GM18505 (cell line): ENCODE measurements around the gene GRPEL1.

ENCODE experiments used
- ATAC-seq: cut with Tn5 transposase; IDR thresholded peaks from one replicate; pipeline ENCODE4 v1.9.1; 2021; ENCODE audit not compliant: unreplicated experiment
- POLR2A ChIP-seq: IDR thresholded peaks from 4 replicates; pipeline ENCODE4 v1.6.1; 2011; ENCODE audit warnings: borderline replicate concordance; ENCODE audit not compliant: insufficient read depth, insufficient read length; ENCODE audit errors: extremely low read depth

Gene GRPEL1

GRCh38 chr4:7078025-7078424 lies 10.2 kb upstream of the GRPEL1 start:
- no peak for ATAC-seq
- TF ChIP-seq POLR2A: no peak

- no peak for ATAC-seq
- no peak for TF ChIP-seq POLR2A
These were observed 9.5 kb upstream of the GRPEL1 start for GRCh38 chr4:7077371-7077770.

DNA sequence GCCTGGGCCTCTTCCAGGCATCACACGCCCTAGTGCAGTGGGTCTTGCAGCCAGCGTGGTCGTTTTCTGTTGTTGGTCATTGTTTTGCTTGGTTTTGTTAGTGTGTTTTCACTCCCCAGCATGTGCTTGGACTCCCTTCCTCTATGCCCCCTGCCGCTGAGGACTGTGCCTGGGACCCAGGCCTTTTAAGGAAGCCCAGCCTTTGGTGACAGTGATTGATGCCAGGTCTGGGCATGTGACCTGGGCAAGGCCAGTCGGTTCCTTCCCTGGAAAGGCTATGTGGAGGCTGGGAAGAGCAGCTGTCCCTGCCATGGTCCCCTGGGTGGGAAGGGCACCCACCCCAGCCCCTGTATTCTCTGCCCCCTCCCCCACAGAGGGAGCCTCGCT lies 8.8 kb upstream of the GRPEL1 start:
- no peak for ATAC-seq
- no peak for TF ChIP-seq POLR2A

DNA sequence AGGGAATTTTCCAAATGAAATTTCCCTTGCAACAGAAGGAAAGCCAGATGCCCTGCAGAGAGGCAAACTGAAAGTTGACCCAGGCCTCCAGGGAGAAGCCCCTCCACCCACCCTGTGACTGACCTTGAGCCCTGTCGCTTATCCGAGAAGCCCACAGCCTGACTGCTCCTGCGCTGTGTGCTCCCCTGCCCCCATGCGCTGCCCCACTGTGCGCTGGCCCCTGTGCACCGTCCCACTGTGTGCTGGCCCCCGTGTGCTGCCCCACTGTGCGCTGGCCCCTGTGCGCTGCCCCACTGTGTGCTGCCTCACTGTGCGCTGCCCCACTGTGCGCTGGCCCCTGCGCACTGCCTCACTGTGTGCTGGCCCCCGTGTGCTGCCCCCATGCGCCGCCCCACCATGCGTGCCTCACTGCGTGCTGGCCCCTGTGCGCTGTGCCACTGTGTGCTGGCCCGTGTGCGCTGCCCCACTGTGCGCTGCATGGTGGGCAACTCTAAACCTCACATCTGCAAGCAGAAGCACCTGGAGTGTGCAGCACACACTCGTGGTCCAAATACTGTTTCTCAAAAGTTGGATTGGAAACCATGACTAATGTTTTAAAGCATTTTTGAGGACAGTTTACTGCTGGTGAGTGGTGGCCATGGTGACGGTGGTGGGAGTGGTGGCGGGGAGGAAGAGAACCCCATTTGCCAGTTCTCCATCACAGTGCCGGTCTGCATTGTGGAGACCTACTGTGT lies 8.3 kb upstream of the GRPEL1 start:
- no peak for ATAC-seq
- TF ChIP-seq POLR2A: no peak

DNA sequence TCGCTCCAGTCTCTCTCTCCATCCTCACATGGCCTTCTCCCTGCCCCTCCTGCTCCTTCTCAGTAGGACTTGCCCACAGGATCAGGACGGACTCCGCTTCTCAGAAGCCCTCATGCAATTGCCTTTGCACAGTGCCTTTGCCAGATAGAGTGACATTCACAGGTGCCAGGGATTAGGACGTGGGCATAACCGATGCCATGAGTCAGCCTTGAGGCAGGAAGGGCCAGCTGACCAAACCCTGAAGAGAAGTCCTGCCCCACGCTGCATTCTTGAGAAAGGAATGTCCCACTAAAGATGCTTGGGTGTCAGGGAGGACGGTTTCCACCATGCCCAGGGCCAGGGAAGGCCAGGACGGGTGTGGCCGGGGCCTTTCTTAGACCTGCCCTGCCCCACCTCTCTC lies 6.6 kb upstream of the GRPEL1 start:
- ATAC-seq: no peak
- no peak for TF ChIP-seq POLR2A

- no peak for TF ChIP-seq POLR2A
- no peak for ATAC-seq
These were observed 5.9 kb upstream of the GRPEL1 start for GRCh38 chr4:7073526-7074390.

- no peak for ATAC-seq
- no peak for TF ChIP-seq POLR2A
These were observed 5.2 kb upstream of the GRPEL1 start for GRCh38 chr4:7073059-7073458.

DNA sequence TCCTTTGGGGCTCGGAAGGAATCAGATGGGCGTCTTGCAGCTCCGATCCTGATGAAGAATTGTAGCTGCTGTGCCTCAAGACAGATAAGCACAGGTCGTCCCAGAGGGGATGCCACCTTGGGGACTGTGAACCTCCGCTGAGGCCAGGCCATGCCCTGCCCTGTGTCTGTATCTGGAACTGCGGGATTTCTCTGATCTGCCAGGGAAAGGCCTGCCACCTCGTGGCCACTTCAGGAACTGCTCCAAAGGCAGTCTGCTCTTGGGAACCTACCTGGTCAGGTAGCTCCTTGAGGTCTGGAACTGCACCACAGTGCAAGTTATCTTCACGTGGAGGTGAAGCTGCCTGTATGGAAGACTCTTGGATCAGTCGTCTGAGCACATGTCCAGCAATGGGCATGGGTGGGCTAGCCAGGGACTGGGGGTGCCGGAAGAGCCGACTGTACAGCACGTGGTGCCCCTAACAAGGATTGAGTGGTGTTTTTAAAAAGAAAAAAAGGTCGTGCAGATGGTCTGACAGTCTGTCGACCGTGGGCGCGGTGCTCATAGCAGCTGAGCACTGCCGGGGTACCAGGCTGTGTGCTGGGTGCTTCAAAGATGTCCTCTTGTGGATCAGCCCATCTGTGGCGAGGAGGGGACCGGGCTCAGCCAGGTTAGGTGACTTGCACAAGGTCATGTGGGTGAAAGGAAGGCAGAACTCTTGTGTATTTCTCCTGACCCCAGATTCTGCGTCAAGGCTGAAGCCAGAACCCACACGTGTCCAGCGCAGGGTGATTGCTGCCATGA lies 3.1 kb upstream of the GRPEL1 start:
- TF ChIP-seq POLR2A: no peak
- ATAC-seq: peak; percentile 17

- no peak for TF ChIP-seq POLR2A
- no peak for ATAC-seq
These were observed 1.0 kb upstream of the GRPEL1 start for GRCh38 chr4:7068883-7069282.

DNA sequence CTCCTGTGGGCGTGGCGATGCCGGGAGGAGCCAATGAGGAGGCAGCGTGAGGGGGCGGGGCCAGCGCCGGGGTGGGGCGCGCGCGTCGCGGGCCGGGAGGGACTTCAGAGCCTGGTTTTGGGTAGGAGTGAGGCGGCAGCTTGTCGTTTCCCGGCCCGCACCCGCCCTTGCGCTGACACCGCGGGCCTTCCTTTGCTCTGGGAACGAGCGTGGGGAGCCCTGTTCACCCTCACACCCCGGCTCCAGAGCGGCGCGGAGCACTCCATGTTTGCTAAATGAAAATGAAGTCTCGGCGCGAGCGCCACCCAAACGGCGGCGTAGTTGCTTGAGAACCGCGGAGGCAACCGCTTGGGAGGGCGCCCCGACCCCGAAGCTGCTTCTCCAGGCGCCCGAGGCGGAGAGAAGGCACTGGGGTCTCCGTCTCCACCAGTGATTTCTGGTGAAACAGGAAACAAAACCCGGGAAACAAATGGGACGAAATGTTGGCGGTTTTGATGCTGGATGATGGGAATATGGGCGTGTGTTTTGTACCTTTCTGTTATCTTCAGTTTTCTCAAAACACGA lies 497 bp upstream of the GRPEL1 start:
- ATAC-seq: peak; percentile 25

DNA sequence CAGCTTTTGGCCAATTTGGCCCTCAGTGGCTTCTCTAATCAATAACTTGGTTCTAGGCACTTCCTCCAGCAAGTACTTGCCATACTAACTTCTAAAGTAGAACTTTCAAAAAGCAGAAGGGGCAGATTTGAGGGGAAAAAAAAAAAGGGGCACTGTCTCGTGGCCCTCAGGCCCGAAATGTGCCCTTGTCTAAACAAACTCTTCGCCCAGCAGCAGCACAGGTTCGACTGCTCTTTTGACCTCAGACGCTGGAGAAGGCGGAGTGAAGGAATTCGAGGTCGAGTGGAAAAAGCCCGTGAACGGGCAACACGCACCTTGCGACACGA lies 775 bp downstream of the GRPEL1 start:
- no peak for TF ChIP-seq POLR2A
- no peak for ATAC-seq

More for the DNA sequence above, 497 bp upstream of the GRPEL1 start:
- TF ChIP-seq POLR2A: peak; percentile 72

DNA sequence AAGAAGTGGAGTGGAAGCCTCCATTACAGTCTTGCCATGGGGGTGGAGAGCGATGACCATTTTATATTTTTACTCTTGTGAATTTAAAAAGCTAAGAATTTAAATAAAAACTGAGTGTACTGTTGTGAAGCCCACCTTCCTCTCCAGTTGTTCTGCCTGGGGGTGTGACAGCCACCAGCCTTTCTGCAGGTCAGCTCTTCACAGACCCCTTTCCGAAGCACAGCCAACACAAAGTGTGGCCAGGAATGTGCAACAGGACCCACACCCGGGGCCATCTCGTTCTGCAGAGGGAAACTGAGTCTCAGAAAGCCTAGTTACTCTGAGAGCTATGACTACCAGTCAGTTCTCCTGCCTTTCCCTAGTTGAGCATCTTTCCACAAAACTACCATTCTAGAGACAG lies 1.4 kb downstream of the GRPEL1 start:
- TF ChIP-seq POLR2A: no peak
- no peak for ATAC-seq

DNA sequence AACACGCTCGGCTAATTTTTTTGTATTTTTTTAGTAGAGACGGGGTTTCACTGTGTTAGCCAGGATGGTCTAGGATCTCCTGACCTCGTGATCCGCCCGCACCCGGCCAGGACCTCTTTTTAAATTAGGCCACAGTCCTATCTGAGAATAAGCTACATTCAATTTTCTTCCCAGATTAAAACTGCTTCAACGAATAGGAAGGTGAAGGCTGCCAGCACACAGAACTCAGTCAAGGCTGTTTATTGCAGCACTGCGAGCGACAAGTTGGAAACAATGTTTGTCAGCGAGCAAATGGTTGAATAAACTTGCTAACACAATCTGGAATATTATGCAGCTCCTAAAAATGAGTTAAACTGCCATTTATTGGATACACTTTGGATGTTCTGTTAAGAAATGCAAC lies 1.9 kb downstream of the GRPEL1 start:
- TF ChIP-seq POLR2A: no peak
- ATAC-seq: no peak

- ATAC-seq: no peak
- TF ChIP-seq POLR2A: no peak
These were observed 4.5 kb downstream of the GRPEL1 start for GRCh38 chr4:7063362-7063761.

- no peak for ATAC-seq
These were observed 5.0 kb downstream of the GRPEL1 start for GRCh38 chr4:7062816-7063215.

More at GRCh38 chr4:7062816-7063215, 5.0 kb downstream of the GRPEL1 start:
- TF ChIP-seq POLR2A: no peak
